HG02798 (cell line): ENCODE data around the gene CHCHD6.

Experiments used
- ATAC-seq: cut with Tn5 transposase; IDR thresholded peaks from one replicate; pipeline ENCODE4 v1.9.1; 2021; ENCODE audit warnings: mild to moderate bottlenecking; ENCODE audit not compliant: unreplicated experiment, poor library complexity

Gene CHCHD6

DNA sequence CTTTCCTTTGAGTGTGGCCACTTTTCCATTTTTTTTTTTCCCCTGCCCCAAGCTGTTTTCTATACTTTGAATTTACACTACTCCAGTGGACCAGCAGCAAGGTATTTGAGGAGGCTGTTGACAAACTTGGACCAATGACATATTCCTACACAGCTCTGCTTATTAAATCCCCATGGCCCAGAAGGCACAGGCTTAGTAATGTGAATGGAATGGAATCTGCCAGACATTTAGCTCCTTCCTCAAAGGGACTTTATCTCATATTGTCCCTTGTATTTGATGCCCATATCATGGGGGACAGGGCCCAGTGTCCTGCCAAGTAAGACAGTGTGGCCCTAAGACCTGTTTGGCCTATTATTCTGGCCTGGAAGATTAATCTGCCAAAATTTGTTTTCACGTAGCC, 107.5 kb downstream of the CHCHD6 start:
- ATAC-seq: no peak

GRCh38 chr3:126816298-126816697, 112.3 kb downstream of the CHCHD6 start:
- no peak for ATAC-seq

- no peak for ATAC-seq
These were observed 113.1 kb downstream of the CHCHD6 start for GRCh38 chr3:126816986-126817777.

- ATAC-seq: no peak
These were observed 113.7 kb downstream of the CHCHD6 start for GRCh38 chr3:126817781-126818180.

DNA sequence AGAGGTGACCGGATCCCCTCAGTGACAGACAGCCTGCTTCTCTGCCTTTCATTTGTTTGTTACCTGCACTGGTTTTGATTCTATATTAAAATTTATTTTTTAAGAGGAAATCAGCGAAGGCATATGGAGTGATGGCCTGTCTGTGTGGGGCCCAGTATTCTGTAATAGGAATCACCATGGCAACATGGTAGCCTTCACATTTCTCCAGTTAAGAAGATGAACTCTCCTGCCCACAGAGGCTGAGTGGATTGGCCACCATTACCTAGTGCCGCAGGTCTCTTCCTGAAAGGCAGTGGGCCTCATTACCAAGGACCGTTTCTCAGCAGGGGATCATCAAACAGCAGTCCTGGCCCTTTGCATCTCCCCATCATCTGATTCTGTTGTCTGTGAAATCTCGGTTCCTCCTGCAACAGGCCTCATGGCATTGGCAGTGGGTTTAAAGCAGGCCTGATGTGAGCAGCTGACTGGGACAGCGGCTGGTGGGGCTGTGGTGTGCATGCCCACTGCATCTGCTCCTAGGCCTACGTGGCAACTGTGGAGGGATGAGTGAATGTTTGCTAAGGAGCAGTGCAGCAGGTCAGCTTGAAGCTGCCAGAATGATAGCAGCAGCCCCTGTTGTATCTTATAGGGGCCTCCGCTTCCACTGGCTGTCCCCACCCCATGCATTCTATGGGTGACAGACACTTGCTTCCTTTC, 114.5 kb downstream of the CHCHD6 start:
- ATAC-seq: no peak

DNA sequence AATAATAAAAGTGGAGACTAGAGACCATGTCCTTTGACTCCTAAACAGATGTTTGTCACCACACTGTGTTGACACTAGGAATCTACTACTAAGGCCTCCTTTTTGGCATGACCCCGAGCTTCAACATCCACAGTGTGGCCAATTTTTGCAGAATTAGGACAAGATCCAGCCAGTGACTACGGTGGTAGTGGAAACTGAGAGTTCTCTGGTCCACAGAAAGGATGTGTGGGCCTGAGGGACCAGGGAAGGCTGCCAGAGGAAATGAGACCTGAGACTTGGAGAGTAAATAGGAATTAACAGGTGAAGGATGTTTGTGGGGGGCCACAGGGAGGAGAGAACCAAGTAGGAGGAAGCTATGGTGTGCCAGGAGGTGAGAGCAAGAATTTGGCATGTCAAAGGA, 122.7 kb downstream of the CHCHD6 start:
- ATAC-seq: no peak

DNA sequence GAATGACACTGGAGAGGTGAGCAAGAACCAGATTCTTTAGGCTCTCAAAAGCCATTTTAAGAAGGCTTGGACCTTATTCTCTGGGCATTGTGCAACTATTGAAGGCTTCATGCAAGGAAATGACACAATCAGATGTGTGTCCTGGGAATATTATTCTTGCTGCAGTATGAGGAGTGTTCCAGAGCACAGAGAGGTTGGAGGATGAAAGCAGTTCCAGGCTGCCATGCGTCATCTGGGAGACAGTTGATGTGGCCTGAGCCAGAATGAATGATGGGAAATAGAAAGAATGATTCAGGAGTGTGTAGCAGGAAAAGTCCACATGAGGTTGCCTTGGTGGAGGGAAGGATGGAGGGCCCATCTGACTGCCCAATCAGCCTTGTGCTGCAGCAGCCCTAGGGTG, 123.1 kb downstream of the CHCHD6 start:
- no peak for ATAC-seq

GRCh38 chr3:126828306-126828705, 124.3 kb downstream of the CHCHD6 start:
- no peak for ATAC-seq

GRCh38 chr3:126832933-126833332, 128.9 kb downstream of the CHCHD6 start:
- ATAC-seq: no peak

DNA sequence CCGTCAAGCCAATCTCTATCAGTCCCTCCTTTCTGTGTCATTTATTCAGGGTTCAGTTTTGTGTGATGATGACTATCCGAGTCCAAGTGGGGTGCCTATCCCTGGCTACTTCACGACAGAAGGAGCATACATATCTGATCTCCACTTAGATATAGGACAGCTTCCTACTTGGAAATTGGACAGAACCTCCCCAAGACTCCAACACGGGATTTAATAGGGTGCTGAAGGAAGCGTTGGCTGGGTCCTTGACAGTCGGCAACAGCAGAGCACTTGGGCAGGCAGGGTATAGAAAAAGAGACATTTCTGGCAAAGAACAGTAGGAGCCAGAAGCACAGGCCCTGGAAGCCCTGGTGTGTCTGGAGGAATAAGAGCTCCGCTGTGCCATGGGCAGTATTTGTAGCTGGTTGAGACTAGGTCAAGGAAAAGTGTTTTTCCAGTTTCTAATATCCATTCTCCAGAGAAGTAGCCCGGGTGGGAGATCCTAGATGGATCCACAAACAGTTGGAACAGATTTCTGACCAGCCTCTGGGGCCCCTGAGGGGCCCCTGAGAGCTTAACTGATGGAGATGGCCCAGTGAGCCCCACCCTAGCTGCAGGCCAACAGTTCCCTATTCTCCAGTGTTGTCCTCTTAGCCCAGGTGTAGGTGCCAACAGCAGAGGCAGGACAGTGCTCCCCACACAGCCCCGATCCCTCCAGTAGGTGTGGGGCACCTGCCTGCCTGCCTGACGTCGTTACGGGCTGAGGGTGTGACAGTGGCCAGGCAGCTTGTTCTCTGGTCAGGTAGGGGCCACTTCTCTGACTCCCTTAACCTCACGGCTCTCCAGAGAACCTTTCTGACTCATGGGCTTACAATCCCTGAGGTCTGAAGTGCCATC, 130.8 kb downstream of the CHCHD6 start:
- ATAC-seq: no peak

GRCh38 chr3:126835472-126836219, 131.6 kb downstream of the CHCHD6 start:
- ATAC-seq: no peak

DNA sequence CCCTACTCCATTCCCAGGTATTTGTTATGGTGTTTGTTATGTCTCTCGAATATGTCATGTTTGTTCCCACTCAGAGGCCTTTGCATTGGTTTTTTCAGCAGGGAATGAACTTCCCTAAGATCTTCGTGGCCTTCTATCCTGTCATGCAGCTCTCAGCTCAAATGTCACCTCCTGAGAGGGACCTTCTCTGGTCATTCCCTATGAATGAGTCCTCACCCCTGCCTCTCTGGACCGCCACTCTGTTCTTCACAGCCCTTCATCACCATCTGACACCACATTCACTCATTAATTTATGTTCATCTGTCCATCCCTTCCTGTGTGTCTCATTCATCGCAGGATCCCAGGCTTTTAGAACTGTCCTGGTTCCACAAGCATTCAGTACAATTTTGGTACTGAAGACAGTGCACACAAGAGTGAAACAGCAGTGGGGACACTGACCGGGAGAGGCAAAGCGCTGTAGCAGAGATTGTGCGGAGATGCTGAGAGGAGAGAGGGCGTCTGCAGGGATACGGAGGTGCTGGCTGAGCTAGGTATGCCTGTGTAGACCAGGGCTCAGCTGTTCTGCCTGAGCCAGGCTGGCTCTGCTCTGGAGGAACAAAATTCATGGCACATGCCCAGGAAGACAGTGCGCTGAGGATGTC, 132.3 kb downstream of the CHCHD6 start:
- ATAC-seq: no peak

DNA sequence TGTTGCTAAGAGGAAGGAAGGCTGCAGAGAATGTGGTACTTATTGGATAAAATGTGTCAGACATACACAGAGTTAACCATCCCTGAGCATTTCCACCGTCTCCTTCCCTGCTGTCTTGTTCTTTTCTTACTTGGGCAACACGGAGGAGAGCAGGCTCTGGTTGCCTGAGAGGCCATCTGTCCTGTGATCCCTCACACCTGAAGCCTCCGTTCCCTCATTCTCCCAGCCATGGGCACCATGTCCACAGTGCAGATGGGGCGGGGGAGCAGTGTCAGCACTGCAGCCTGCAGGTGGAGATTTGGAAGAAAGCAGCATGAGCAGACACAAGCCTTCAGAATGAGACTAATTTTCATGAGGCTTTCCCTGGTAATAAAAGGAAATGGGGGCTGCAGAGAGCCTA, 133.7 kb downstream of the CHCHD6 start:
- no peak for ATAC-seq

- ATAC-seq: no peak
These were observed 142.1 kb downstream of the CHCHD6 start for GRCh38 chr3:126845920-126846715.

- ATAC-seq: no peak
These were observed 143.0 kb downstream of the CHCHD6 start for GRCh38 chr3:126847061-126847460.

DNA sequence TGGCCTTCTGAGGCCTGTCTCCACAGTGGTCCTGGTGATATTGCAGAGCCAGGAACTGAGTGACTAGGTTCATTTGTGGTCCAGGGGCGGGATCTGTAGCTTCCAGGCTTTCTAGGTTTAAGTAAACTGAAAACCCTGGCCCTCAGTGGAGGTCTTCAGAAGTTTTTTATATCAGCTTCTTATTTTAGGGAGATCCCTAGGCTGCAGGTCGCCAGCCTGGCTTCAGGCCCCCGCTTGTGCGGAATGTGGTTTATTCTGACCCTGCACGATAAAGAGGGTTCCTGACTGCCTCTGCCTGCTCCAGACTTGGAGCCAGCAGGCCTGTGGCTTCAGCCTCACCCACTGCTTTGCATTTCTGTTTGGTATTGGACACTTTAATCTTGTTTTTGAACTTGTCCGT, 145.0 kb downstream of the CHCHD6 start:
- no peak for ATAC-seq

DNA sequence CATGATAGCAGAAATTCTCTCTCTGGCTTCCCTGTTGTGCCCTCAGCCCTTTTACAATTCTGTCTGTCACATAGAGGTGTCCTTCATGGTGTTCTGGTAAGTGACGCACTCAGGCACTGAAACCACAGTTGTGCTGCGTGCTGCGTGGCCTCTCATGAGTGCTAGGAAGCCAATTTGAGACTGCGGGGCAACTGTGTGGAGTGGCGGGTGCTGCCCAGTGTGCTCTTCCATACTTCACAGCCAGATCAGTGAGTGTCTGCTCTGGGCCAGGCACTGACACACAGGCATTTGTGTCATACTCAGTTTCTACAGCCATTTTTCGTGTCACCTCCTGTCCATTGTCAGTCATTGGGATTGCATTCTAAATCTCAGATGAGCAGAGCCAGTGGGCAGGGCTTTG, 145.7 kb downstream of the CHCHD6 start:
- no peak for ATAC-seq

DNA sequence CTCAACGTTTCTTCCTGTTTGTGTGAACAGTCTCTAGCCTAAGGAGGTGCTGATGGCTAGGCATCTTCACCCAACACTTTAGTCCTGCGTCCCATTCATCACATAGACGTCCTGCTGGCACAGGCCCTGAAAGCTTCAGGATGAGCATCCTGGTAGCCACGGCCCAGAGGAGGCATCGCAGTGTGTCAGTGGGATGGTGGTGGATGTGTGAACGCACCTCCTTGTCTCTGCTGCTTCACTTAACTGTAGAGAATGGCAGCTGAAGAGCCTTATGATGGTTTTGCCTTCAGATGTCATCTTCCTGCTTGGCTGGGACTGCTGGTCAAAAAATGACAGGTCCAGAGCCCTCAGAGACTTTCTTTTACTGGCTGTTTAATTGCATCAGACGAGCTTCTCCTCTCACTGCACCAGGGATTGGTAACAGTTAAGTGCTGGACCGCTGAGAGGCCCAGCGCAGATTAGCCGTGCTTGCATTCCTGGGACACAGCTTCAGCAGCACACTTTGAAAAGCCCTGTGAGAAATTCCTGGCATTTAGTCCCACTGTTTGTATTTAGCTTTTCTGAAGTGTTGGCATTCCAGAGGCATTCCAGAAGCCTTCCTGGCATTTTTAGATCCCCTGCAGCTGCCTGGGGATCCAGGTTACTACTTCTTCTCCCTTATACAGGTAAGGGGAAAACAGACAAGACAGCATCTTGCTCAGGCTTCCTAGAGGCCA, 146.5 kb downstream of the CHCHD6 start:
- ATAC-seq: no peak
